GM18519 (cell line): ENCODE measurements around the gene ZNF407.

Experiments
- ATAC-seq: cut with Tn5 transposase; IDR thresholded peaks from one replicate; pipeline ENCODE4 v1.9.1; 2021; ENCODE audit warnings: mild to moderate bottlenecking, moderate library complexity; ENCODE audit not compliant: unreplicated experiment, low FRiP score

ZNF407 gene

GRCh38 chr18:74669136-74669798 lies 71.6 kb downstream of the ZNF407 start:
- ATAC-seq = no peak

GRCh38 chr18:74672371-74672770 lies 74.7 kb downstream of the ZNF407 start:
- no peak for ATAC-seq

GRCh38 chr18:74674487-74674886 lies 76.8 kb downstream of the ZNF407 start:
- ATAC-seq = no peak

- ATAC-seq = no peak
Measured at GRCh38 chr18:74679006-74679678, 81.5 kb downstream of the ZNF407 start.

- ATAC-seq = no peak
Measured at GRCh38 chr18:74679679-74680076, 82.0 kb downstream of the ZNF407 start.

GRCh38 chr18:74682141-74682990 lies 84.7 kb downstream of the ZNF407 start:
- no peak for ATAC-seq

GRCh38 chr18:74682991-74683297 lies 85.3 kb downstream of the ZNF407 start:
- ATAC-seq = no peak

- no peak for ATAC-seq
Measured at GRCh38 chr18:74683573-74683972, 85.9 kb downstream of the ZNF407 start.

GRCh38 chr18:74689251-74689650 lies 91.6 kb downstream of the ZNF407 start:
- ATAC-seq = no peak

GRCh38 chr18:74692367-74693013 lies 94.8 kb downstream of the ZNF407 start:
- no peak for ATAC-seq

GRCh38 chr18:74694436-74694835 lies 96.8 kb downstream of the ZNF407 start:
- ATAC-seq = no peak

GRCh38 chr18:74695170-74695569 lies 97.5 kb downstream of the ZNF407 start:
- no peak for ATAC-seq

GRCh38 chr18:74698881-74699280 lies 101.2 kb downstream of the ZNF407 start:
- no peak for ATAC-seq

- ATAC-seq = no peak
Measured at GRCh38 chr18:74699455-74699854, 101.8 kb downstream of the ZNF407 start.

- no peak for ATAC-seq
Measured at GRCh38 chr18:74702950-74703349, 105.3 kb downstream of the ZNF407 start.

GRCh38 chr18:74708169-74708568 lies 110.5 kb downstream of the ZNF407 start:
- ATAC-seq = no peak

GRCh38 chr18:74709452-74709851 lies 111.8 kb downstream of the ZNF407 start:
- no peak for ATAC-seq

- no peak for ATAC-seq
Measured at GRCh38 chr18:74714120-74714519, 116.5 kb downstream of the ZNF407 start.

GRCh38 chr18:74714791-74715190 lies 117.1 kb downstream of the ZNF407 start:
- no peak for ATAC-seq

GRCh38 chr18:74715306-74715705 lies 117.6 kb downstream of the ZNF407 start:
- no peak for ATAC-seq
